NOMO-1 treated with dmso at 0.1 percent for 144 hours (cell line): Measurements from ENCODE around the gene MYCBP2.
A peak's percentile ranks its signal among the peaks of the same experiment; 100 is the strongest.

Experiments
- DNase-seq: peaks from one replicate; lab custom pipeline; 2025; ENCODE audit not compliant: unreplicated experiment; lab: John Stamatoyannopoulos, UW

MYCBP2 gene

GRCh38 chr13:77000475-77000874 lies 326.4 kb downstream of the MYCBP2 start:
- peak; percentile 22 for DNase-seq
